Measurements from ENCODE around the gene ATP2A3.

Gene ATP2A3

GRCh38 chr17:3886776-3887175 lies 77.5 kb downstream of the ATP2A3 start:
- no peak for FAIRE-seq
- no peak for TF ChIP-seq CTCF (IDR thresholded peaks at IDR 0.05; ENCODE audit: insufficient read depth, missing control alignments)
- no peak for DNase-seq (ENCODE audit: insufficient read length, low spot score)

- no peak for TF ChIP-seq CTCF (IDR thresholded peaks at IDR 0.05; ENCODE audit: insufficient read depth, missing control alignments)
- no peak for DNase-seq (ENCODE audit: insufficient read length, low spot score)
- no peak for FAIRE-seq
Observed at GRCh38 chr17:3885970-3886369, 78.3 kb downstream of the ATP2A3 start.

GRCh38 chr17:3885271-3885670 lies 79.0 kb downstream of the ATP2A3 start:
- DNase-seq (ENCODE audit: insufficient read length, low spot score) (no peak), FAIRE-seq (no peak)
- TF ChIP-seq CTCF (IDR thresholded peaks at IDR 0.05; ENCODE audit: insufficient read depth, missing control alignments) = no peak

GRCh38 chr17:3884188-3884587 lies 80.0 kb downstream of the ATP2A3 start:
- no peak for TF ChIP-seq CTCF (IDR thresholded peaks at IDR 0.05; ENCODE audit: insufficient read depth, missing control alignments)
- DNase-seq (ENCODE audit: insufficient read length, low spot score) (no peak), FAIRE-seq (no peak)

DNA sequence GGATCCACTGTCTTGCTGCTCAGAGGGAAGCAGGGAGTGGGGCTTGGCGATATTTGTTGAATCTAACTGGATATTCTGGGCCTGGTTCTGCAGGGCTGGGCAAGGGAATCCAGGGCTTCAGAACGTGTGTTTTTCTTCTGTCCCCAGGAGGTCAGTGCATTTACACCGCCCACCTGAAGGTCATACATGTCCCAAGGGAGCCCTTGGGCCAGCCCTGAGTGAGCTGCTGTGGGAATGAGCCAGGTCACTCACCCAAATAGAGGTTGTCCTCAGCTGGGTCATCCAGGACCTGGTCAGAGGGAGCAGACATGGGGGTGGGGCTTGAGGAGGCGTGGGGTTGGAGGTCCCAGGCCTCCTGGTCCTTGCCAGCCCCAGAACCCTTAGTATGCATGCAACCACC lies 82.0 kb downstream of the ATP2A3 start:
- TF ChIP-seq CTCF (IDR thresholded peaks at IDR 0.05; ENCODE audit: insufficient read depth, missing control alignments) = no peak
- DNase-seq (ENCODE audit: insufficient read length, low spot score) (no peak), FAIRE-seq (no peak)

DNA sequence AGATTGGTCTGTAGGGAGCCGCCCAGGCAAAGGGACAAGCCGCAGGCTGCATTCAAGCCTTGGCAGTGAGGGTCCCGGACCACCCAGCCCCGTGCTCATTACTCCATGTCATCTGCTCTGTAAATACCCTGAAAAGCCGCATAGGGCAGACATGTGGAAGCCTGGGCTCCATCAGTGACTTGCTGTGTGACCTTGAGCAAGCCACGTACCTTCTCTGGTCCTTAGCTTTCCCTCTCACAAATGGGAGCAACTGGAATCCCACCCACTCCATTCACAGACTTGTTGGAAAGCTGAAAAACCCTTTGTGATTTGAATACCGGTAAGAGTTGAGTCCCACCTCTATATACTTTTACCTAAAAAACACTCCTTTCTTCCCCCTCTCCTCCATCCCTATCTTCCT lies 83.3 kb downstream of the ATP2A3 start:
- FAIRE-seq (no peak), DNase-seq (ENCODE audit: insufficient read length, low spot score) (no peak)
- no peak for TF ChIP-seq CTCF (IDR thresholded peaks at IDR 0.05; ENCODE audit: insufficient read depth, missing control alignments)

- no peak for TF ChIP-seq CTCF (IDR thresholded peaks at IDR 0.05; ENCODE audit: insufficient read depth, missing control alignments)
- DNase-seq (ENCODE audit: insufficient read length, low spot score) (peak; percentile 64), FAIRE-seq (peak; percentile 74)
Observed at GRCh38 chr17:3879591-3880417, 84.4 kb downstream of the ATP2A3 start.

All from D721Med (cell line).